H9 (cell line): ENCODE measurements around the gene GRIK3. TPM values are rescaled to one million over a fixed set of nuclear protein-coding genes. Genes with fewer than 3 reads are reported as not detected.

Experiments
- DNase-seq: peaks from one replicate; pipeline ENCODE4 v3.0.0-alpha.2; 2017
- H2AFZ ChIP-seq: one replicate; pipeline ENCODE4 v1.6.1; 2013; ENCODE audit warnings: mild to moderate bottlenecking, low read length, control low read depth, moderate library complexity
- H2AK5ac ChIP-seq: 2 replicates; pipeline ENCODE4 v1.6.1; 2013; ENCODE audit warnings: low read length, control low read depth, mixed read lengths; ENCODE audit not compliant: insufficient read length
- H2BK120ac ChIP-seq: one replicate; pipeline ENCODE4 v1.6.1; 2013; ENCODE audit warnings: low read depth, mild to moderate bottlenecking, low read length, control low read depth, inconsistent platforms; ENCODE audit not compliant: poor library complexity, severe bottlenecking
- H2BK12ac ChIP-seq: 2 replicates; pipeline ENCODE4 v1.6.1; 2013; ENCODE audit warnings: low read length, control low read depth, mixed read lengths, low read depth; ENCODE audit not compliant: insufficient read length
- H2BK15ac ChIP-seq: 2 replicates; pipeline ENCODE4 v1.6.1; 2013; ENCODE audit warnings: low read depth, low read length, control low read depth
- H2BK20ac ChIP-seq: one replicate; pipeline ENCODE4 v1.6.1; 2013; ENCODE audit warnings: low read depth, mild to moderate bottlenecking, low read length, control low read depth, inconsistent platforms; ENCODE audit not compliant: poor library complexity, severe bottlenecking
- H2BK5ac ChIP-seq: 2 replicates; pipeline ENCODE4 v1.6.1; 2013; ENCODE audit warnings: low read length, control low read depth, mixed read lengths; ENCODE audit not compliant: insufficient read length
- H3K14ac ChIP-seq: 2 replicates; pipeline ENCODE4 v1.6.1; 2013; ENCODE audit warnings: low read length, control low read depth; ENCODE audit not compliant: insufficient read depth
- H3K18ac ChIP-seq: 2 replicates; pipeline ENCODE4 v1.6.1; 2013; ENCODE audit warnings: low read depth, mild to moderate bottlenecking, mixed read lengths, low read length, control low read depth; ENCODE audit not compliant: insufficient read length
- H3K23ac ChIP-seq: 2 replicates; pipeline ENCODE4 v1.6.1; 2013; ENCODE audit warnings: low read length, control low read depth, mixed read lengths, low read depth; ENCODE audit not compliant: insufficient read length
- H3K23me2 ChIP-seq: 2 replicates; pipeline ENCODE4 v1.6.1; 2013; ENCODE audit warnings: low read depth, mild to moderate bottlenecking, mixed read lengths, low read length, control low read depth; ENCODE audit not compliant: insufficient read length, poor library complexity, severe bottlenecking
- H3K27ac ChIP-seq: 2 replicates; pipeline ENCODE4 v1.5.1; 2013; ENCODE audit warnings: low read length, control low read depth, mixed read lengths, low read depth; ENCODE audit not compliant: insufficient read length
- H3K27me3 ChIP-seq: 2 replicates; pipeline ENCODE4 v1.6.1; 2013; ENCODE audit warnings: low read length, control low read depth, inconsistent platforms; ENCODE audit not compliant: insufficient read depth
- H3K4ac ChIP-seq: 2 replicates; pipeline ENCODE4 v1.6.1; 2013; ENCODE audit warnings: low read depth, mild to moderate bottlenecking, control low read depth, inconsistent platforms, low read length, moderate library complexity
- H3K4me1 ChIP-seq: 2 replicates; pipeline ENCODE4 v1.6.1; 2013; ENCODE audit warnings: low read length, control low read depth, inconsistent platforms; ENCODE audit not compliant: insufficient read depth
- H3K4me2 ChIP-seq: 2 replicates; pipeline ENCODE4 v1.6.1; 2013; ENCODE audit warnings: low read length, control low read depth, mixed read lengths; ENCODE audit not compliant: insufficient read length, insufficient read depth
- H3K56ac ChIP-seq: 2 replicates; pipeline ENCODE4 v1.6.1; 2013; ENCODE audit warnings: low read depth, mild to moderate bottlenecking, mixed read lengths, low read length, control low read depth; ENCODE audit not compliant: insufficient read length
- H3K79me1 ChIP-seq: 2 replicates; pipeline ENCODE4 v1.6.1; 2013; ENCODE audit warnings: low read depth, mild to moderate bottlenecking, moderate library complexity, low read length, control low read depth, inconsistent platforms; ENCODE audit not compliant: insufficient read depth, poor library complexity, severe bottlenecking
- H3K79me2 ChIP-seq: 2 replicates; pipeline ENCODE4 v1.6.1; 2013; ENCODE audit warnings: low read length, control low read depth, inconsistent platforms; ENCODE audit not compliant: insufficient read depth
- H3K9ac ChIP-seq: 2 replicates; pipeline ENCODE4 v1.6.1; 2013; ENCODE audit warnings: low read length, control low read depth, mixed read lengths; ENCODE audit not compliant: insufficient read length; ENCODE audit errors: extremely low read depth
- H3K9me3 ChIP-seq: one replicate; pipeline ENCODE4 v1.6.1; 2013; ENCODE audit warnings: low read depth, low read length, inconsistent platforms; ENCODE audit not compliant: control insufficient read depth
- H3T11ph ChIP-seq: one replicate; pipeline ENCODE4 v1.6.1; 2013; ENCODE audit warnings: mild to moderate bottlenecking, low read length, control low read depth, inconsistent platforms
- H4K20me1 ChIP-seq: one replicate; pipeline ENCODE4 v1.6.1; 2013; ENCODE audit not compliant: control insufficient read depth, insufficient read length, insufficient read depth
- H4K5ac ChIP-seq: 2 replicates; pipeline ENCODE4 v1.6.1; 2013; ENCODE audit warnings: low read depth, mild to moderate bottlenecking, mixed read lengths, low read length, control low read depth; ENCODE audit not compliant: insufficient read length
- H4K8ac ChIP-seq: replicated peaks from 2 replicates; pipeline ENCODE4 v1.6.1; 2013; ENCODE audit warnings: low read length, control low read depth, mixed read lengths, low read depth; ENCODE audit not compliant: insufficient read length
- H4K91ac ChIP-seq: 2 replicates; pipeline ENCODE4 v1.6.1; 2013; ENCODE audit warnings: low read depth, mild to moderate bottlenecking, moderate library complexity, mixed read lengths, low read length, control low read depth; ENCODE audit not compliant: insufficient read length
- H3K27ac Mint-ChIP-seq, 3 experiments: 2 replicates in 2 of 3; 3 replicates in 1 of 3; pipeline ENCODE4 v1.8.0; 2020 to 2021; ENCODE audit warnings: mixed read lengths in 3 of 3, mild to moderate bottlenecking in 1 of 3, moderate library complexity in 1 of 3
- H3K27me3 Mint-ChIP-seq: 2 replicates; pipeline ENCODE4 v1.8.0; 2021; ENCODE audit warnings: low read depth, mild to moderate bottlenecking, moderate library complexity, mixed read lengths
- H3K36me3 Mint-ChIP-seq, 3 experiments: 2 replicates in 2 of 3; 3 replicates in 1 of 3; pipeline ENCODE4 v1.8.0; 2020 to 2021; ENCODE audit warnings: low read depth in 3 of 3, mixed read lengths in 3 of 3; ENCODE audit not compliant: insufficient read depth in 1 of 3
- H3K4me1 Mint-ChIP-seq, 2 experiments: 2 replicates each; pipeline ENCODE4 v1.8.0; 2020; ENCODE audit warnings: mixed read lengths in 2 of 2
- H3K4me3 Mint-ChIP-seq, 2 experiments: 2 replicates in 1 of 2; 3 replicates in 1 of 2; pipeline ENCODE4 v1.8.0; 2020 to 2021; ENCODE audit warnings: mild to moderate bottlenecking in 2 of 2, mixed read lengths in 2 of 2, moderate library complexity in 1 of 2
- H3K9me3 Mint-ChIP-seq, 2 experiments: 2 replicates in 1 of 2; 3 replicates in 1 of 2; pipeline ENCODE4 v1.8.0; 2020; ENCODE audit warnings: mild to moderate bottlenecking in 2 of 2, mixed read lengths in 2 of 2, moderate library complexity in 1 of 2
- WGBS: extraction: QIAGEN DNeasy Blood & Tissue Kit; methylation state at CpG from one replicate; pipeline ENCODE4 v1.1.7; 2013; ENCODE audit warnings: missing lambda C conversion rate, low lambda C conversion rate, mixed read lengths; ENCODE audit not compliant: insufficient read length; ENCODE audit errors: extremely low coverage; 5-methylcytosine and 5-hydroxymethylcytosine counted together
- total RNA-seq: library from RNA; stranded (reverse); gene quantifications from 2 replicates; pipeline ENCODE4 v1.2.1, GENCODE V29; 2021
- TF ChIP-seq, protein P1 (sequence below): fragments of 200-600 bp; sonication (generic); conservative IDR thresholded peaks from 3 replicates; pipeline ENCODE4 v1.8.0; 2021; ENCODE audit warnings: antibody characterized with exemption, mild to moderate bottlenecking

GRIK3 gene
- total RNA-seq, 1 experiment from 2014 or later: 1.7 TPM

DNA sequence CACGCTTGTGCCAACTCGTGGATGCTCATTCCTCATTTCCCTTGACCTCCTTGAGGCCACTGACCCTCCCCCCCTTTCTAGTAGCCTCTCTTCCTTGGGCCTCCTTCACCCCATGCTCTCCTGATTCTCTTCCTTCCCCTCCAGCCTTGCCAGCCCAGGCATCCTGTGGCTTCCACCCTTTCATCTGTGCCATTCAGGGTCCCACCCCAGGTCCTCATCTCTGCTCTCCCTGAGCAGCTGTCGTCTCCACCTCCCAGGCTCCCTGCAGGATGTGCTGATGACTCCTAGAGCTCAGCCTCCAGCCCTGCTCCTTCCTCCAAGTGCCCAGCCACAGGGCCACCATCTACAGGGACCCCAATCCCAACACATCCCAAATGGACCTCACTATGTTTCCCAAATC, 197.4 kb downstream of the GRIK3 start:
- Histone ChIP-seq H2AK5ac (no peak overlapping the region), H3K4me2 (no peak overlapping the region), H2BK5ac (no peak overlapping the region), H2AFZ (no peak overlapping the region), H3K4me1 (no peaks in the 10 kb centered on the region), H2BK15ac (no peak overlapping the region), H3K56ac (no peak overlapping the region), H4K20me1 (no peaks in the 10 kb centered on the region), H3K14ac (no peak overlapping the region), H2BK120ac (no peak overlapping the region), H3K23ac (no peak overlapping the region), H3K4ac (no peak overlapping the region), H4K91ac (no peak overlapping the region), H4K8ac (no peak overlapping the region), H2BK20ac (no peak overlapping the region), H3K23me2 (no peaks in the 10 kb centered on the region), H3K18ac (no peak overlapping the region), H3K27me3 (no peaks in the 10 kb centered on the region), H4K5ac (no peak overlapping the region), H3K79me1 (no peaks in the 10 kb centered on the region), H3T11ph (no peak overlapping the region), H3K27ac (no peak overlapping the region), H2BK12ac (no peak overlapping the region), H3K79me2 (no peaks in the 10 kb centered on the region), H3K9me3 (no peaks in the 10 kb centered on the region), H3K9ac (no peak overlapping the region)
- peak overlapping the region in 1 of 3 experiments; percentile 42; a peak in 1 of 7 replicates for H3K27ac Mint-ChIP-seq
- TF ChIP-seq, protein P1, sequence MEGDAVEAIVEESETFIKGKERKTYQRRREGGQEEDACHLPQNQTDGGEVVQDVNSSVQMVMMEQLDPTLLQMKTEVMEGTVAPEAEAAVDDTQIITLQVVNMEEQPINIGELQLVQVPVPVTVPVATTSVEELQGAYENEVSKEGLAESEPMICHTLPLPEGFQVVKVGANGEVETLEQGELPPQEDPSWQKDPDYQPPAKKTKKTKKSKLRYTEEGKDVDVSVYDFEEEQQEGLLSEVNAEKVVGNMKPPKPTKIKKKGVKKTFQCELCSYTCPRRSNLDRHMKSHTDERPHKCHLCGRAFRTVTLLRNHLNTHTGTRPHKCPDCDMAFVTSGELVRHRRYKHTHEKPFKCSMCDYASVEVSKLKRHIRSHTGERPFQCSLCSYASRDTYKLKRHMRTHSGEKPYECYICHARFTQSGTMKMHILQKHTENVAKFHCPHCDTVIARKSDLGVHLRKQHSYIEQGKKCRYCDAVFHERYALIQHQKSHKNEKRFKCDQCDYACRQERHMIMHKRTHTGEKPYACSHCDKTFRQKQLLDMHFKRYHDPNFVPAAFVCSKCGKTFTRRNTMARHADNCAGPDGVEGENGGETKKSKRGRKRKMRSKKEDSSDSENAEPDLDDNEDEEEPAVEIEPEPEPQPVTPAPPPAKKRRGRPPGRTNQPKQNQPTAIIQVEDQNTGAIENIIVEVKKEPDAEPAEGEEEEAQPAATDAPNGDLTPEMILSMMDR: no peak
- DNase-seq: no peak
- WGBS: no CpG with 5 or more reads among the region's 3 CpGs
- H3K36me3 Mint-ChIP-seq: no peaks in the 10 kb centered on the region
- H3K4me1 Mint-ChIP-seq: peaks cover 21 to 34% of the 10 kb centered on the region in 2 experiments
- peaks cover 10% of the 10 kb centered on the region for H3K27me3 Mint-ChIP-seq
- no peak overlapping the region for H3K4me3 Mint-ChIP-seq
- no peaks in the 10 kb centered on the region; a peak in 1 of 5 replicates for H3K9me3 Mint-ChIP-seq
